ENCODE data around the gene CAMK2A. TPM values are rescaled to one million over a fixed set of nuclear protein-coding genes. Genes with fewer than 3 reads are reported as not detected.

The CAMK2A gene
- polyA plus RNA-seq, 1 of the 3 experiments (the other 2 are of a cell fraction): 0.10 TPM

DNA sequence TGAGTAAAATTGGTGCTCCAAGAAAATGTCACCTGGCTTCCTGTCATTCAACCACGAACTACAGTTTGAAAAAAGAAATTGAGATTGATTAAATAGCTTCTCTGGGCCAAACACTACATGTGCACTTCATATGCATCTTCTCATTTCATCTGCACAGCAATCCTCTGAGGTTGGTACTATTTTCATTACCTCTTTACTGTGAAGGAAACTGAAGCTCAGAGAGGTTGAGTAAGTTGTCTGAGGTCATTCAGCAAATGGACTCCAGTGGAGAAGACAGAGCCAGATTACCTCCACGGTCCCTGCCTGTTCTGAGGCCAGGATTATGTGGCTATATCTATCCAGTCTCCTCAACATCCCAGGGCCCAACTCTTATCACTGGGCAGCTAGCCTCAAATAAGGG, 53.3 kb downstream of the CAMK2A start:
- WGBS (ENCODE audit: low lambda C conversion rate): 78% methylated on average over 2 of the region's 2 CpGs
- Histone ChIP-seq H3F3A (replicated peaks; ENCODE audit: insufficient read depth) (no peaks in the 10 kb centered on the region), H4K20me1 (ENCODE audit: insufficient read depth) (no peaks in the 10 kb centered on the region), H3K79me2 (ENCODE audit: insufficient read depth) (no peaks in the 10 kb centered on the region), H3K9me3 (no peaks in the 10 kb centered on the region), H3K27ac (ENCODE audit: low read depth in 2 of 2, low read length in 1 of 2) (no peak overlapping the region), H2AFZ (ENCODE audit: low read depth) (no peak overlapping the region), H3K4me1 (ENCODE audit: control insufficient read depth in 1 of 2, insufficient read depth in 2 of 2, low read depth in 1 of 2, low read length in 1 of 2) (no peaks in the 10 kb centered on the region; a peak in 1 of 4 replicates), H3K9me2 (no peaks in the 10 kb centered on the region), H3K9ac (no peak overlapping the region), H3K4me2 (no peak overlapping the region), H3K4me3 (ENCODE audit: low read depth in 2 of 2, low read length in 1 of 2) (no peak overlapping the region), H3K27me3 (ENCODE audit: insufficient read depth) (no peaks in the 10 kb centered on the region), H3K36me3 (replicated peaks in 1 of 2; ENCODE audit: control insufficient read depth in 1 of 2, insufficient read depth in 2 of 2, low read length in 1 of 2) (no peaks in the 10 kb centered on the region)
- POLR2A ChIA-PET: no interaction called here
- CTCF ChIA-PET: interaction anchor here (1.5 to 3.1 kb wide), 3 partner anchors 8 to 114 kb away, joined by 4 to 11 read pairs (median 4); no protein-coding TSS in a partner anchor
- TF ChIP-seq EZH2phosphoT487 (IDR thresholded peaks at IDR 0.05; ENCODE audit: borderline replicate concordance, low read depth) (no peak), EP300 (IDR thresholded peaks at IDR 0.05; ENCODE audit: borderline replicate concordance in 1 of 2, low read depth in 1 of 2, low read length in 1 of 2) (no peak)
- DNase-seq: no peak

DNA sequence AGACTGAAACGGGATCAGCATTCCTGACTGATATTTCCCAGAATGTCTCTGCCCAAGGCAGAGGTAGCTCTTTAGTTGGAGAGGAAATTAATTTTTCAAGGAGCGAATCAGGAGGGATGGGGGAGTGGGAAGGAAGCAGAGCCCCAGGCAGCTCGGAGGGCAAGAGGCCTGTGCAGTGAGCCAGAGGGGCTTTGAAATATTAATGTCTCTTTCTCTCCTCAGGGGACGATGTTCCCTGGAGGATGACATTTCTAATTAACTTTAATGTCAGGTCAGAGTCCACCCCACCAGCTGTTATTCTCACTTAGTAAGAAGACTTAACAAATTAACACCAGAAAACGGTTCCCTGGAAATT, 54.1 kb downstream of the CAMK2A start:
- WGBS (ENCODE audit: low lambda C conversion rate): 90% methylated on average over 5 of the region's 5 CpGs
- TF ChIP-seq, protein P1, sequence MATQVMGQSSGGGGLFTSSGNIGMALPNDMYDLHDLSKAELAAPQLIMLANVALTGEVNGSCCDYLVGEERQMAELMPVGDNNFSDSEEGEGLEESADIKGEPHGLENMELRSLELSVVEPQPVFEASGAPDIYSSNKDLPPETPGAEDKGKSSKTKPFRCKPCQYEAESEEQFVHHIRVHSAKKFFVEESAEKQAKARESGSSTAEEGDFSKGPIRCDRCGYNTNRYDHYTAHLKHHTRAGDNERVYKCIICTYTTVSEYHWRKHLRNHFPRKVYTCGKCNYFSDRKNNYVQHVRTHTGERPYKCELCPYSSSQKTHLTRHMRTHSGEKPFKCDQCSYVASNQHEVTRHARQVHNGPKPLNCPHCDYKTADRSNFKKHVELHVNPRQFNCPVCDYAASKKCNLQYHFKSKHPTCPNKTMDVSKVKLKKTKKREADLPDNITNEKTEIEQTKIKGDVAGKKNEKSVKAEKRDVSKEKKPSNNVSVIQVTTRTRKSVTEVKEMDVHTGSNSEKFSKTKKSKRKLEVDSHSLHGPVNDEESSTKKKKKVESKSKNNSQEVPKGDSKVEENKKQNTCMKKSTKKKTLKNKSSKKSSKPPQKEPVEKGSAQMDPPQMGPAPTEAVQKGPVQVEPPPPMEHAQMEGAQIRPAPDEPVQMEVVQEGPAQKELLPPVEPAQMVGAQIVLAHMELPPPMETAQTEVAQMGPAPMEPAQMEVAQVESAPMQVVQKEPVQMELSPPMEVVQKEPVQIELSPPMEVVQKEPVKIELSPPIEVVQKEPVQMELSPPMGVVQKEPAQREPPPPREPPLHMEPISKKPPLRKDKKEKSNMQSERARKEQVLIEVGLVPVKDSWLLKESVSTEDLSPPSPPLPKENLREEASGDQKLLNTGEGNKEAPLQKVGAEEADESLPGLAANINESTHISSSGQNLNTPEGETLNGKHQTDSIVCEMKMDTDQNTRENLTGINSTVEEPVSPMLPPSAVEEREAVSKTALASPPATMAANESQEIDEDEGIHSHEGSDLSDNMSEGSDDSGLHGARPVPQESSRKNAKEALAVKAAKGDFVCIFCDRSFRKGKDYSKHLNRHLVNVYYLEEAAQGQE (IDR thresholded peaks at IDR 0.05; ENCODE audit: low read depth, low read length): no peak
- no peak for TF ChIP-seq TAF1 (IDR thresholded peaks at IDR 0.05; ENCODE audit: borderline replicate concordance, low read depth, low read length)
- no peak for TF ChIP-seq RAD21 (IDR thresholded peaks at IDR 0.05; ENCODE audit: low read length)
- TF ChIP-seq TCF12 (IDR thresholded peaks at IDR 0.05): no peak
- TF ChIP-seq MEF2A (IDR thresholded peaks at IDR 0.05; ENCODE audit: borderline replicate concordance, low read depth): no peak
- no peak for TF ChIP-seq RXRA (IDR thresholded peaks at IDR 0.05; ENCODE audit: borderline replicate concordance, low read depth)
- TF ChIP-seq, protein P2, sequence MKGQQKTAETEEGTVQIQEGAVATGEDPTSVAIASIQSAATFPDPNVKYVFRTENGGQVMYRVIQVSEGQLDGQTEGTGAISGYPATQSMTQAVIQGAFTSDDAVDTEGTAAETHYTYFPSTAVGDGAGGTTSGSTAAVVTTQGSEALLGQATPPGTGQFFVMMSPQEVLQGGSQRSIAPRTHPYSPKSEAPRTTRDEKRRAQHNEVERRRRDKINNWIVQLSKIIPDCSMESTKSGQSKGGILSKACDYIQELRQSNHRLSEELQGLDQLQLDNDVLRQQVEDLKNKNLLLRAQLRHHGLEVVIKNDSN (IDR thresholded peaks at IDR 0.05; ENCODE audit: borderline replicate concordance, low read depth): no peak
- no peak for TF ChIP-seq ELF1 (IDR thresholded peaks at IDR 0.05)
- TF ChIP-seq, protein P3, sequence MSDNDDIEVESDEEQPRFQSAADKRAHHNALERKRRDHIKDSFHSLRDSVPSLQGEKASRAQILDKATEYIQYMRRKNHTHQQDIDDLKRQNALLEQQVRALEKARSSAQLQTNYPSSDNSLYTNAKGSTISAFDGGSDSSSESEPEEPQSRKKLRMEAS (IDR thresholded peaks at IDR 0.05; ENCODE audit: low read depth): no peak
- TF ChIP-seq RFX5 (IDR thresholded peaks at IDR 0.05; ENCODE audit: low read length): no peak
- no peak for TF ChIP-seq SMC3 (IDR thresholded peaks at IDR 0.05; ENCODE audit: low read depth, low read length)
- no peak for TF ChIP-seq EZH2phosphoT487 (IDR thresholded peaks at IDR 0.05; ENCODE audit: borderline replicate concordance, low read depth)
- no peak for TF ChIP-seq RCOR1 (IDR thresholded peaks at IDR 0.05; ENCODE audit: low read length)
- no peak for TF ChIP-seq GABPA (IDR thresholded peaks at IDR 0.05; ENCODE audit: low read depth)
- TF ChIP-seq SIN3A (IDR thresholded peaks at IDR 0.05; ENCODE audit: borderline replicate concordance, low read depth, low read length): no peak
- no peak for TF ChIP-seq JUND (IDR thresholded peaks at IDR 0.05)
- TF ChIP-seq, protein P4, sequence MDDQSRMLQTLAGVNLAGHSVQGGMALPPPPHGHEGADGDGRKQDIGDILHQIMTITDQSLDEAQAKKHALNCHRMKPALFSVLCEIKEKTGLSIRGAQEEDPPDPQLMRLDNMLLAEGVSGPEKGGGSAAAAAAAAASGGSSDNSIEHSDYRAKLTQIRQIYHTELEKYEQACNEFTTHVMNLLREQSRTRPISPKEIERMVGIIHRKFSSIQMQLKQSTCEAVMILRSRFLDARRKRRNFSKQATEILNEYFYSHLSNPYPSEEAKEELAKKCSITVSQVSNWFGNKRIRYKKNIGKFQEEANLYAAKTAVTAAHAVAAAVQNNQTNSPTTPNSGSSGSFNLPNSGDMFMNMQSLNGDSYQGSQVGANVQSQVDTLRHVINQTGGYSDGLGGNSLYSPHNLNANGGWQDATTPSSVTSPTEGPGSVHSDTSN (IDR thresholded peaks at IDR 0.05): no peak
- CTCF ChIA-PET: interaction anchor here (1.0 to 3.1 kb wide), 8 partner anchors 8 to 116 kb away, joined by 3 to 11 read pairs (median 4); no protein-coding TSS in a partner anchor

More for the DNA sequence above, 54.1 kb downstream of the CAMK2A start:
- H3K27ac ChIP-seq (ENCODE audit: low read depth in 2 of 2, low read length in 1 of 2): no peak overlapping the region
- H3K79me2 ChIP-seq (ENCODE audit: insufficient read depth): no peaks in the 10 kb centered on the region
- H4K20me1 ChIP-seq (ENCODE audit: insufficient read depth): no peaks in the 10 kb centered on the region
- H3K9ac ChIP-seq: no peak overlapping the region
- POLR2A ChIA-PET: no interaction called here
- H3K9me3 ChIP-seq: no peaks in the 10 kb centered on the region
- no peaks in the 10 kb centered on the region for H3K36me3 ChIP-seq (replicated peaks in 1 of 2; ENCODE audit: control insufficient read depth in 1 of 2, insufficient read depth in 2 of 2, low read length in 1 of 2)
- H3K9me2 ChIP-seq: no peaks in the 10 kb centered on the region
- no peak for DNase-seq
- no peak overlapping the region for H3K4me3 ChIP-seq (ENCODE audit: low read depth in 2 of 2, low read length in 1 of 2)
- no peak overlapping the region for H3K4me2 ChIP-seq
- H3K27me3 ChIP-seq (ENCODE audit: insufficient read depth): no peaks in the 10 kb centered on the region
- no peaks in the 10 kb centered on the region for H3F3A ChIP-seq (replicated peaks; ENCODE audit: insufficient read depth)
- H3K4me1 ChIP-seq (ENCODE audit: control insufficient read depth in 1 of 2, insufficient read depth in 2 of 2, low read depth in 1 of 2, low read length in 1 of 2): no peaks in the 10 kb centered on the region; a peak in 1 of 4 replicates
- no peak overlapping the region for H2AFZ ChIP-seq (ENCODE audit: low read depth)
